IPS DF 6.9 (cell line): ENCODE results near the gene BEX4.
"Not testable (repeated sequence)": the region's sequence is repeated elsewhere in the genome, so short reads cannot be mapped to it uniquely, and the experiment has no call there.

Experiments
- DNase-seq: peaks from one replicate; pipeline ENCODE4 v3.0.0-alpha.2; 2013; ENCODE audit warnings: low read depth, low spot score
- H3K27ac ChIP-seq: one replicate; pipeline ENCODE4 v1.5.1; 2013; ENCODE audit warnings: low read length, control low read depth
- H3K27me3 ChIP-seq: 2 replicates; pipeline ENCODE4 v1.6.1; 2013; ENCODE audit warnings: mild to moderate bottlenecking, low read length; ENCODE audit not compliant: control insufficient read depth, insufficient read depth
- H3K36me3 ChIP-seq: 2 replicates; pipeline ENCODE4 v1.6.1; 2013; ENCODE audit warnings: low read length; ENCODE audit not compliant: control insufficient read depth, insufficient read depth
- H3K4me1 ChIP-seq: 2 replicates; pipeline ENCODE4 v1.6.1; 2013; ENCODE audit warnings: low read length; ENCODE audit not compliant: control insufficient read depth, insufficient read depth
- H3K4me3 ChIP-seq: 2 replicates; pipeline ENCODE4 v1.5.1; 2013; ENCODE audit warnings: mild to moderate bottlenecking, low read length
- H3K9me3 ChIP-seq: 2 replicates; pipeline ENCODE4 v1.6.1; 2013; ENCODE audit warnings: low read length, inconsistent platforms; ENCODE audit not compliant: control insufficient read depth, insufficient read depth
- WGBS: extraction: QIAGEN DNeasy Blood & Tissue Kit; methylation state at CpG from one replicate; pipeline ENCODE4 v1.1.7; 2013; ENCODE audit warnings: mixed read lengths, missing lambda C conversion rate; ENCODE audit not compliant: insufficient read length, insufficient coverage; 5-methylcytosine and 5-hydroxymethylcytosine counted together

Gene BEX4

GRCh38 chrX:103201041-103201440 is 13.9 kb upstream of the BEX4 start:
- Histone ChIP-seq H3K27ac (no peak overlapping the region), H3K27me3 (no peaks in the 10 kb centered on the region), H3K4me3 (no peak overlapping the region), H3K9me3 (no peaks in the 10 kb centered on the region), H3K36me3 (no peaks in the 10 kb centered on the region), H3K4me1 (no peaks in the 10 kb centered on the region)
- DNase-seq, result no peak
- WGBS, result no CpG with 5 or more reads among the region's 3 CpGs

- WGBS, result no CpG with 5 or more reads among the region's 5 CpGs
- no peak for DNase-seq
- H3K4me1 ChIP-seq, result no peaks in the 10 kb centered on the region
- H3K36me3 ChIP-seq, result no peaks in the 10 kb centered on the region
- H3K27ac ChIP-seq, result no peak overlapping the region
- H3K27me3 ChIP-seq, result no peaks in the 10 kb centered on the region
- H3K4me3 ChIP-seq, result no peak overlapping the region
- no peaks in the 10 kb centered on the region for H3K9me3 ChIP-seq
These were observed 4.9 kb upstream of the BEX4 start for GRCh38 chrX:103210056-103210455.

DNA sequence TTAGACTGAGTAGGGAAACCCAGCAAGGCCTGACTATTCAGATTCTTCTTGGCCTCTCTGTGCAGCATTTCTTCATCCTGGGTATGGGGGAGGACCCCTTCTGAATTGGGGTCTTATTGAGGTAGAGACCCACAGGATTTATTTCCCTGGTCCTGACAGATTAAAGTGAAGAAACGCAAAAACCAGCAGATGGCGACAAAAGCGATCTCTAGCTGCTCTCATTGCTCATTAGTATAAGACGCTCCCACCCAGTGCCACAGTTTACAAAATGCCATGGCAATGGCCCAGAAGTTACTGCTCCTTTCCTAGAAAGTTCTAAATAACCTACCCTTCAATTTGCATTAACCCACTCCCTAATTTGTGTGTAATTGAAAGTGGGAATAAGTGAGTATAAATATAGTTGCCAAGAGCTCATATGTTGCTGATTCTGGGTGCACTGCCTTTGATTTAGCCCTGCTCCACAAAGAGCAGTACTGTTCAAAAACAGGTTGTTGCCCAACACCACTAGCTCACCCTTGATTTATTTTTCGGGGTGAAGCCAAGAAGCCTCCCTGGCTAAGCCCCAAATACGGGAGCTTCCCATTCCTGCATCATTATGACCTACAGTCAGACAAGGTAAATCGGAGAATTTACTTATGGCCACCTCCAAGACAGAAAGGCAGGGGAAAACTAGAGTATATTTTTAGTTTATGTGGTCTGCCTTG is 3.7 kb upstream of the BEX4 start:
- Histone ChIP-seq H3K4me1 (no peaks in the 10 kb centered on the region), H3K36me3 (no peaks in the 10 kb centered on the region), H3K27ac (no peak overlapping the region), H3K9me3 (no peaks in the 10 kb centered on the region), H3K4me3 (no peak overlapping the region), H3K27me3 (no peaks in the 10 kb centered on the region)
- peak; percentile 11 for DNase-seq
- no CpG with 5 or more reads among the region's 7 CpGs for WGBS

DNA sequence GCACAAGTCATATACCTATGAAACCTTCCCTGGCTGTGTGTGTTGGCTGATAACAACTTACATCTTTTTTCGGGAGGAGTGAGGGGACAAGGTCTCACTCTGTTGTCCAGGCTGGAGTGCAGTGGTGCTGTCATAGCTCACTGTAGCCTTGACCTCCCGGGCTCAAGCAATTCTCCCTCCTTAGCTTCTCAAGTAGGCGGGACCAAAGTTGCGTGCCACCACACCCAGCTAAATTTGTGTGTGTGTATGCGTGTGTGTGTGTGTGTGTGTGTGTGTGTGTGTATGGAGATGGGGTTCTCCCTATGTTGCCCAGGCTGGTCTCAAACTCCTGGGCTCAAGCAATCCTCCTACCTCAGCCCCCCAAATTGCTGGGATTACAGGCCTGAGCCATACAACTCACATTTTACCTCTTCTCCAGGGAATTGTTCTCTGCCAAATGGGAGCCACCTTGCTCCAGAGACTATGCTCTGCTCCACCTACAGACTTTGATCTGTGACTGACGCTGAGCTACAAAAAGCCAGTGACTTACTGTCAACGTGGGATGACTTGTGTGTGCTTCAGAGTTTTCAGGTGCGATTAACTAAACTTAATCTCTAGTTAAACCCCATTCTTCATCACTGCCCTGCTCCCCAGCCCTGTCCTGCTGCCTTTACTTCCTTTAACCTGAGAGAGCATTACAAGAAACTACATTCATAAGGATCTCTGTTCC is 2.0 kb upstream of the BEX4 start:
- Histone ChIP-seq H3K9me3 (no peaks in the 10 kb centered on the region), H3K27ac (no peak overlapping the region), H3K4me1 (no peaks in the 10 kb centered on the region), H3K36me3 (no peaks in the 10 kb centered on the region), H3K27me3 (no peaks in the 10 kb centered on the region), H3K4me3 (no peak overlapping the region)
- no peak for DNase-seq
- whole genome bisulfite sequencing, result no CpG with 5 or more reads among the region's 8 CpGs

- no CpG with 5 or more reads among the region's 39 CpGs for WGBS
- H3K36me3 ChIP-seq, result no peaks in the 10 kb centered on the region
- H3K4me1 ChIP-seq, result no peaks in the 10 kb centered on the region
- DNase-seq, result peak; percentile 4
- H3K27ac ChIP-seq, result no peak overlapping the region
- peak overlapping the region; percentile 83; the same call in 1 of the 2 replicates for H3K4me3 ChIP-seq
- H3K9me3 ChIP-seq, result no peaks in the 10 kb centered on the region
- H3K27me3 ChIP-seq, result no peaks in the 10 kb centered on the region
These were observed 600 bp downstream of the BEX4 start for GRCh38 chrX:103215425-103215991.

- WGBS, result no CpG with 5 or more reads among the region's 39 CpGs
- Histone ChIP-seq H3K27ac (no peak overlapping the region), H3K27me3 (no peaks in the 10 kb centered on the region), H3K4me3 (no peak overlapping the region), H3K36me3 (no peaks in the 10 kb centered on the region), H3K4me1 (no peaks in the 10 kb centered on the region), H3K9me3 (no peaks in the 10 kb centered on the region)
- DNase-seq, result no peak
These were observed 5.8 kb downstream of the BEX4 start for GRCh38 chrX:103220511-103221323.

- not testable (repeated sequence) for DNase-seq, H3K4me3 ChIP-seq, H3K36me3 ChIP-seq, H3K4me1 ChIP-seq, H3K9me3 ChIP-seq, H3K27ac ChIP-seq, H3K27me3 ChIP-seq
- no CpG with 5 or more reads among the region's 4 CpGs for WGBS
These were observed 11.0 kb downstream of the BEX4 start for GRCh38 chrX:103225918-103226317.

DNA sequence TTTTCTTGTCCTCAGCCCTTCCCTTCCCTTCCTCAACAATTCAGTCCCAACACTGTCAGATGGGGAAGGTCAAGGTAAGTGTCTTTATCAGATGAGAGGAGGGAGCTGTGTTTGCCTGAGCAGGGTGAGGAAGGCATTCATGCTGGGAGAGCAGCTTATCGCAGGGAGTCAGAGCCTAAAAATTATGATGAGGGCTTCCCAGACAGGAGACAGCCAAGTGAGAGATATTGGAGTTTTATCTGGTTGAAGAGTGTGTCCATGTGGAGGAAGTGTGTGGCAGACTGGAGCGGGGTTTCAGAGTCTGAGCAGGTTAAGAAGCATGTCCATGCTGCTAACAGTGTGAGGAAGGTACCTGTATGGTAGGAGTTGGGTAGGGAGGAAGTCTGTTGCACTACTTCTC is 18.4 kb downstream of the BEX4 start:
- Histone ChIP-seq H3K4me1 (no peaks in the 10 kb centered on the region), H3K9me3 (no peaks in the 10 kb centered on the region), H3K27ac (no peak overlapping the region), H3K4me3 (no peak overlapping the region), H3K36me3 (no peaks in the 10 kb centered on the region), H3K27me3 (no peaks in the 10 kb centered on the region)
- WGBS, result no CpG with 5 or more reads among the region's 2 CpGs
- no peak for DNase-seq

DNA sequence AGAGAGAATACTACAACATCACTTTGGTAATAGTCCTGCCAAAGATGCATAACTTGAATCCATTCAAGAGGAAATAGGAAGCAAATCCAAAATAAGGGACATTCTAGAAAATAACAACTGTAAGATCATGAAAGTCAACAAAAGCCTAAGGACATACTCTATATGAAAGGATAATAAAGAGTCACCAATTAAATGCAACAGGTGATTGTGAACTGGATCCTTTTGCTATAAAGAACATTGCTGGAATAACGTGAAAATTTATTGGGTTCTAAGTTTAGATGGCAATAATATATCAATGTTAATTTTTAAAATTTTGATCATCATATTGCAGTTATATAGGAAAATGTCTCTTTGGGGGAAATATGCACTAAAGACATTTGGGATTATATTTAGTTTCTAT is 20.0 kb downstream of the BEX4 start:
- H3K9me3 ChIP-seq, result no peaks in the 10 kb centered on the region
- no peak for DNase-seq
- H3K27ac ChIP-seq, result no peak overlapping the region
- WGBS, result no CpG with 5 or more reads among the region's 1 CpG
- no peaks in the 10 kb centered on the region for H3K36me3 ChIP-seq
- no peak overlapping the region for H3K4me3 ChIP-seq
- H3K27me3 ChIP-seq, result no peaks in the 10 kb centered on the region
- no peaks in the 10 kb centered on the region for H3K4me1 ChIP-seq

GRCh38 chrX:103235608-103236007 is 20.7 kb downstream of the BEX4 start:
- not testable (repeated sequence) for H3K4me1 ChIP-seq, H3K9me3 ChIP-seq, H3K36me3 ChIP-seq, DNase-seq, H3K27me3 ChIP-seq, H3K27ac ChIP-seq, H3K4me3 ChIP-seq
- no CpG with 5 or more reads among the region's 2 CpGs for WGBS
